ENCODE results near the gene ABCB6.

ABCB6 gene

DNA sequence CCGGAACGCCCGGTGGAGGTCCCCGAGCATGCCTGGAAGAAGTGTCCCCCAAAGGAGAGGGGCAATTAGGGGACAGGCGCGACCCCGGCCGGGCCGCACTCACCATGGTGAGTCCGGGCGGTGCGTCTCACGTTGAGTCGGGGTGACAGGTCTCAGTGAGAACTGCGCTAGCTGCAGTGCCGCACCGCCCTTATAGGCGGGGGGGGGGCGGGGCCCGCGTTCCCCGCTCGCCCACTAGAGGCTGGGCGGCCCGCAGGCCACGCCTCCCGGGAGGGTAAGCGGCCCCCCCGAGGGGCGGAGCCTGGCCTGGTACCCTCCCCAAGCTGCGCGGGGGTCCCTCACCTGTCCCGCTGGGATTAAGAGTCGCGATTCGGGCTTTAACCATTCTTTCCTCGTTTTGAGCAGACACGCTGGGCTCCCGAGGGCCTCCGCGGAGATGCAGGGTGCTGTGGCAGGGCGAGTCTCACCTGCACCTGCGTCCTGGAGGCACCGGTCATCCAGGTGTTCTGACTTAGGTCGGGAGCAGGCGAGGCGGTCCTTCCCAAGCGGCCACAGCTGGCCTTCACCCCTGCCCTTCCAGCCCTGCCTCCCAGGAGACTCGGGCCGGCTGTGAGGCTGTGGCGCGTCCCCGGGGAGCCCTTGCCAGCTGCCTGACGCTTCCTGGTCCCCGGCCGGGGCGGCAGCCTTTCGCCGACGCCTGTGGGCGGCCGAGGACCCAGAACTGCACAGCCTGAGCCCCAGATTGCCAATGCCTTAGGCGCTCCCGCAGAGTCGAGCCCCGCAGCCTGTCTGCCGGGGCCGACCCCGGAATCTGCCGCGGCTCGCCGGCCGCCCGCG is 35.2 kb upstream of the ABCB6 start, which contains the start of gene TUBA4A:
Gene TUBA4A, minus strand, starts transcription at position 166 of the 837 bp plus-strand sequence. Its CDS starts 60 bp downstream, at position 106.
- TF ChIP-seq CTCF (conservative IDR thresholded peaks at IDR 0.05) (no peak), ZFX (IDR thresholded peaks at IDR 0.05) (no peak)
- peak within 1 kb of the TSS; percentile 84 for H3K27ac ChIP-seq

GRCh38 chr2:219252900-219253752 is 34.4 kb upstream of the ABCB6 start, which contains the start of gene TUBA4B:
Gene TUBA4B, plus strand, starts transcription at chr2:219253243. Its CDS starts 165 bp downstream, at chr2:219253408.
- peak within 1 kb of the TSS; percentile 84 for H3K27ac ChIP-seq
- no peak for TF ChIP-seq CTCF (conservative IDR thresholded peaks at IDR 0.05)
- TF ChIP-seq ZFX (IDR thresholded peaks at IDR 0.05): peak; percentile 41; the same call in 1 of the 2 replicates

DNA sequence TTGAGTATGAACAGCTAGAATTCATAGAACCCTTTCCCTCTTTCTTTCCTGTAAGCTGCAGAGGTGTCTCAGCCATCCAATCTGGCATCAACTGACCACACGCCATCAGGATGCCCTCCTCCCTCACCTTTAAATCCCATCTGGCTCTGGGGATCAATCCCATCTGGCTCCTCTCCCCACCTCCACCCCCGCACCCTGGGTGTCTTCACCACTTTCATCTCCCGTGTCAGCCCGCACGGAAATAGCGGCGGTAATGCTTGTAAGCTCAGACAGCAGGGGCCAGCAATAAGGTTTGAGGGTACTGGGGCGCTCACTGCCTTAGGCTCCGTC is 33.8 kb upstream of the ABCB6 start:
- no peak for TF ChIP-seq CTCF (conservative IDR thresholded peaks at IDR 0.05)
- no peak for TF ChIP-seq ZFX (IDR thresholded peaks at IDR 0.05)
- H3K27ac ChIP-seq: peak overlapping the region; percentile 84

- TF ChIP-seq ZFX (IDR thresholded peaks at IDR 0.05): no peak
- no peak for TF ChIP-seq CTCF (conservative IDR thresholded peaks at IDR 0.05)
- H3K27ac ChIP-seq: peak overlapping the region; percentile 84
Measured at GRCh38 chr2:219252084-219252483, 33.3 kb upstream of the ABCB6 start.

DNA sequence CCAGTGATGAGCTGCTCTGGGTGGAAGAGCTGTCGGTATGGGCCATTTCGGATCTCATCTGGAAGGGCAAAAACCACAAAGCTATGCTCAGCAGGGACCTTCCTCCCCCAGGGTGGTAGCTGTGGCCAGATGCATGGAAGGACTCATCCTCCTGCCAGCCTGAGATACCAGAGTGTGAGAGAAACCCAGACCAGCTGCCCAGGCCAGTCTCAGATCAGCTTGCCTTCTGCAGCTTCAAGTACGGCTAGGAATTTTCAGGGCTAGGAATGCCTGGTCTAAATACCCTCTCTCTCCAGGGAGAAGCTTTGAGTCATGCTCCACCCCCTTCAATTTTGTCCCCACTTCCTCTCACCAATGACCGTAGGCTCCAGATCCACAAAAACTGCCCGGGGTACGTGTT is 32.9 kb upstream of the ABCB6 start:
- TF ChIP-seq ZFX (IDR thresholded peaks at IDR 0.05) (no peak), CTCF (conservative IDR thresholded peaks at IDR 0.05) (no peak)
- H3K27ac ChIP-seq: peak overlapping the region; percentile 84

- peak overlapping the region; percentile 84 for H3K27ac ChIP-seq
- no peak for TF ChIP-seq ZFX (IDR thresholded peaks at IDR 0.05)
- no peak for TF ChIP-seq CTCF (conservative IDR thresholded peaks at IDR 0.05)
Measured at GRCh38 chr2:219250049-219250781, 31.5 kb upstream of the ABCB6 start.
